ENCODE measurements around the gene XYLT2.

DNA sequence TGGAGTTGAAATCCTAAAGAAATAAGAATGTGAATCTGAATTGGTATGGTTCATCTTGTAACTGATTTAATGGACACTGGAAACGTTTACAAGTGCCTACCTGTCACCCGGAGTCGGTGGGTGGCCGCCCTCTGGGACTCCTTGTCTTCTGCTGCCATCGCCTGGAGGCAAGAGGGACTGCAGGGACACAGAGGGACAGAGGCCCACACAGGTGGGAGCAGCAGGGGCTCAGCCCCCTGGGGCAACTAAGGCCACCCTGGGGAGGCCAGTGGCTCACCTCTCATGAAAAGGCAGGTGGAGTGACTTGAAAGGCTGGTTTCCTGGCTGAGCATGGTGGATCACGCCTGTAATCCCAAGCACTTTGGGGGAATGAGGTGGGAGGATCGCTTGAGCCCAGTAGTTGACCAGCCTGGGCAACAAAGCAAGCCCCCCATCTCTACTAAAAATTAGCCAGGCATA, 48.5 kb upstream of the XYLT2 start:
- no peak for TF ChIP-seq POLR2AphosphoS5 (IDR thresholded peaks at IDR 0.05; ENCODE audit: low read depth)
- TF ChIP-seq EZH2 (IDR thresholded peaks at IDR 0.05; ENCODE audit: low read depth, unreplicated experiment) = no peak
- TF ChIP-seq, protein P1, sequence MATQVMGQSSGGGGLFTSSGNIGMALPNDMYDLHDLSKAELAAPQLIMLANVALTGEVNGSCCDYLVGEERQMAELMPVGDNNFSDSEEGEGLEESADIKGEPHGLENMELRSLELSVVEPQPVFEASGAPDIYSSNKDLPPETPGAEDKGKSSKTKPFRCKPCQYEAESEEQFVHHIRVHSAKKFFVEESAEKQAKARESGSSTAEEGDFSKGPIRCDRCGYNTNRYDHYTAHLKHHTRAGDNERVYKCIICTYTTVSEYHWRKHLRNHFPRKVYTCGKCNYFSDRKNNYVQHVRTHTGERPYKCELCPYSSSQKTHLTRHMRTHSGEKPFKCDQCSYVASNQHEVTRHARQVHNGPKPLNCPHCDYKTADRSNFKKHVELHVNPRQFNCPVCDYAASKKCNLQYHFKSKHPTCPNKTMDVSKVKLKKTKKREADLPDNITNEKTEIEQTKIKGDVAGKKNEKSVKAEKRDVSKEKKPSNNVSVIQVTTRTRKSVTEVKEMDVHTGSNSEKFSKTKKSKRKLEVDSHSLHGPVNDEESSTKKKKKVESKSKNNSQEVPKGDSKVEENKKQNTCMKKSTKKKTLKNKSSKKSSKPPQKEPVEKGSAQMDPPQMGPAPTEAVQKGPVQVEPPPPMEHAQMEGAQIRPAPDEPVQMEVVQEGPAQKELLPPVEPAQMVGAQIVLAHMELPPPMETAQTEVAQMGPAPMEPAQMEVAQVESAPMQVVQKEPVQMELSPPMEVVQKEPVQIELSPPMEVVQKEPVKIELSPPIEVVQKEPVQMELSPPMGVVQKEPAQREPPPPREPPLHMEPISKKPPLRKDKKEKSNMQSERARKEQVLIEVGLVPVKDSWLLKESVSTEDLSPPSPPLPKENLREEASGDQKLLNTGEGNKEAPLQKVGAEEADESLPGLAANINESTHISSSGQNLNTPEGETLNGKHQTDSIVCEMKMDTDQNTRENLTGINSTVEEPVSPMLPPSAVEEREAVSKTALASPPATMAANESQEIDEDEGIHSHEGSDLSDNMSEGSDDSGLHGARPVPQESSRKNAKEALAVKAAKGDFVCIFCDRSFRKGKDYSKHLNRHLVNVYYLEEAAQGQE (IDR thresholded peaks at IDR 0.05; ENCODE audit: unreplicated experiment) = no peak
- TF ChIP-seq, protein P2, sequence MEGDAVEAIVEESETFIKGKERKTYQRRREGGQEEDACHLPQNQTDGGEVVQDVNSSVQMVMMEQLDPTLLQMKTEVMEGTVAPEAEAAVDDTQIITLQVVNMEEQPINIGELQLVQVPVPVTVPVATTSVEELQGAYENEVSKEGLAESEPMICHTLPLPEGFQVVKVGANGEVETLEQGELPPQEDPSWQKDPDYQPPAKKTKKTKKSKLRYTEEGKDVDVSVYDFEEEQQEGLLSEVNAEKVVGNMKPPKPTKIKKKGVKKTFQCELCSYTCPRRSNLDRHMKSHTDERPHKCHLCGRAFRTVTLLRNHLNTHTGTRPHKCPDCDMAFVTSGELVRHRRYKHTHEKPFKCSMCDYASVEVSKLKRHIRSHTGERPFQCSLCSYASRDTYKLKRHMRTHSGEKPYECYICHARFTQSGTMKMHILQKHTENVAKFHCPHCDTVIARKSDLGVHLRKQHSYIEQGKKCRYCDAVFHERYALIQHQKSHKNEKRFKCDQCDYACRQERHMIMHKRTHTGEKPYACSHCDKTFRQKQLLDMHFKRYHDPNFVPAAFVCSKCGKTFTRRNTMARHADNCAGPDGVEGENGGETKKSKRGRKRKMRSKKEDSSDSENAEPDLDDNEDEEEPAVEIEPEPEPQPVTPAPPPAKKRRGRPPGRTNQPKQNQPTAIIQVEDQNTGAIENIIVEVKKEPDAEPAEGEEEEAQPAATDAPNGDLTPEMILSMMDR (conservative IDR thresholded peaks at IDR 0.05; ENCODE audit: low read depth in 2 of 2) = peak; percentile 81 to 97
